SK-N-MC (cell line): ENCODE measurements around the gene GALNT18.

Experiments
- EZH2 ChIP-seq: fragments of 200-600 bp; sonication (generic); IDR thresholded peaks from one replicate; pipeline ENCODE4 v1.6.1; 2017; ENCODE audit warnings: antibody characterized with exemption
- POLR2AphosphoS5 ChIP-seq: IDR thresholded peaks from 2 replicates; pipeline ENCODE4 v1.6.1; 2012; ENCODE audit warnings: mild to moderate bottlenecking, low read depth, low read length, borderline replicate concordance

DNA sequence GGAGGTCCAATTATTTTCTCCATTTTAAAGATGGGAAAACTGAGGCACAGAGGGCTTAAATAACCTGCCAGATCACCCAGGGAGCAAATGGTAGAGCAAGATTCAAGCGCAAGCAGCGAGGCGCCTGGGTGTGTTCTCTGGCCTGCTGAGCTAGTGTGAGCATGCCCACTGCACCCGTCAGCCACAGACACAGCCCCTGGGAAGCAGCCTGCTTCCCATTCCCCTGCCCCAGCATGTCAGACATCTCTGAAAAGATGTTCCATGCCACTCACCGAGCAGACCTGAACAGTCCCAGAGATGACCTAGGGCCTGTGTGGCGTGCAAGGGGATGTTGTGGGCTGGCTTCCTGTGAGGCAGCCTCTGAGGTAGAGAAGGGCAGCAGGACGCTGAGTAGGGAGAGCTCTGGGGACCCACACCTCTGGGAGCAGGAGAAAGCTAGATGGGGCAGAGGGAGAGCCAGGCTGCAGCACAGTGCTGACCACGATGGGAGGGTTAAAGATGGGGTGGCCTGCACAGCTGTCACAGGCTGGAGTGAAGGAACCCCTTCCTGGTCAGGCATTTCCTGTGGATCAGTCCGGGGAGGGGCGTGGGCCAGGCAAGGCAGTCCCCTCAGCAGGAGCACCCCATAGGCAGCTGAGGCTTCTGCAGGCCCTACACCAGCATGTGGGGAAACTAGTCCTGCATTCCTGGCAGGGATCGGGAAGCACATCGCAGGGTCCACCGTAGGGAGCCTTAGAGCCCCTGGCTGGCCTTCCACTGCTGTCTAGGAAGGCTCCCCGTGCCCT lies 101.4 kb downstream of the GALNT18 start:
- TF ChIP-seq POLR2AphosphoS5 (no peak), EZH2 (no peak)
